Neuronal stem cell (in vitro differentiated cells): ENCODE results near the gene FRMD6.
A peak's percentile ranks its signal among the peaks of the same experiment; 100 is the strongest.
"Not testable (repeated sequence)": the region's sequence is repeated elsewhere in the genome, so short reads cannot be mapped to it uniquely, and the experiment has no call there.

Source experiments
- DNase-seq: peaks from one replicate; pipeline ENCODE4 v3.0.0-alpha.2; 2013; ENCODE audit warnings: low spot score
- H2AFZ ChIP-seq: one replicate; pipeline ENCODE4 v1.6.1; 2013; ENCODE audit warnings: mild to moderate bottlenecking, low read length, inconsistent platforms
- H2AK5ac ChIP-seq: 2 replicates; pipeline ENCODE4 v1.6.1; 2013; ENCODE audit warnings: low read depth, mild to moderate bottlenecking, inconsistent platforms, low read length, moderate library complexity, mixed read lengths
- H2BK120ac ChIP-seq: 2 replicates; pipeline ENCODE4 v1.6.1; 2013; ENCODE audit warnings: low read depth, mild to moderate bottlenecking, inconsistent platforms, low read length, moderate library complexity, mixed read lengths
- H2BK12ac ChIP-seq: one replicate; pipeline ENCODE4 v1.6.1; 2013; ENCODE audit warnings: low read length, inconsistent platforms
- H2BK15ac ChIP-seq: 2 replicates; pipeline ENCODE4 v1.6.1; 2013; ENCODE audit warnings: mild to moderate bottlenecking, low read length, inconsistent platforms, mixed read lengths
- H2BK5ac ChIP-seq: one replicate; pipeline ENCODE4 v1.6.1; 2013; ENCODE audit warnings: inconsistent platforms, mild to moderate bottlenecking, low read length, moderate library complexity
- H3K14ac ChIP-seq: one replicate; pipeline ENCODE4 v1.6.1; 2013; ENCODE audit warnings: low read length, inconsistent platforms
- H3K18ac ChIP-seq: 2 replicates; pipeline ENCODE4 v1.6.1; 2013; ENCODE audit warnings: low read length, inconsistent platforms
- H3K23ac ChIP-seq: 2 replicates; pipeline ENCODE4 v1.6.1; 2013; ENCODE audit warnings: low read depth, mild to moderate bottlenecking, mixed read lengths, low read length, inconsistent platforms; ENCODE audit not compliant: poor library complexity
- H3K27ac ChIP-seq: replicated peaks from 3 replicates; pipeline ENCODE4 v1.5.1; 2013; ENCODE audit warnings: low read length, inconsistent platforms
- H3K27me3 ChIP-seq, 3 experiments: 2 replicates each; pipeline ENCODE4 v1.6.1; 2013; ENCODE audit warnings: low read length in 3 of 3, mild to moderate bottlenecking in 2 of 3, inconsistent platforms in 1 of 3, low read depth in 1 of 3, mixed read lengths in 1 of 3, moderate library complexity in 1 of 3; ENCODE audit not compliant: control insufficient read depth in 3 of 3, insufficient read depth in 3 of 3
- H3K36me3 ChIP-seq, 2 donors: replicated peaks in 1 of 2; 2 replicates each; pipeline ENCODE4 v1.6.1; 2013; ENCODE audit warnings: low read length in 2 of 2; ENCODE audit not compliant: control insufficient read depth in 2 of 2, insufficient read depth in 2 of 2
- H3K4ac ChIP-seq: 2 replicates; pipeline ENCODE4 v1.6.1; 2013; ENCODE audit warnings: inconsistent platforms, mild to moderate bottlenecking, low read length, moderate library complexity
- H3K4me1 ChIP-seq, 2 donors: 1 replicate in 1 of 2; 2 replicates in 1 of 2; pipeline ENCODE4 v1.6.1; 2013; ENCODE audit warnings: low read length in 2 of 2, low read depth in 1 of 2; ENCODE audit not compliant: control insufficient read depth in 2 of 2, insufficient read depth in 1 of 2
- H3K4me2 ChIP-seq: one replicate; pipeline ENCODE4 v1.6.1; 2013; ENCODE audit warnings: mild to moderate bottlenecking, low read length, inconsistent platforms; ENCODE audit not compliant: insufficient read depth, poor library complexity, severe bottlenecking
- H3K4me3 ChIP-seq, 2 donors: 2 replicates each; pipeline ENCODE4 v1.5.1; 2013; ENCODE audit warnings: low read length in 2 of 2, mild to moderate bottlenecking in 2 of 2, inconsistent platforms in 1 of 2, moderate library complexity in 1 of 2
- H3K79me1 ChIP-seq: one replicate; pipeline ENCODE4 v1.6.1; 2013; ENCODE audit warnings: low read depth, mild to moderate bottlenecking, inconsistent platforms, low read length, moderate library complexity
- H3K9ac ChIP-seq: one replicate; pipeline ENCODE4 v1.6.1; 2013; ENCODE audit warnings: mild to moderate bottlenecking, low read depth, low read length, inconsistent platforms; ENCODE audit not compliant: poor library complexity
- H3K9me3 ChIP-seq, 2 donors: replicated peaks in 1 of 2; 2 replicates each; pipeline versions ENCODE3 to v1.6.1; 2013; ENCODE audit warnings: low read length in 2 of 2, mild to moderate bottlenecking in 2 of 2, inconsistent platforms in 1 of 2, low read depth in 1 of 2, mixed read lengths in 1 of 2, moderate library complexity in 1 of 2; ENCODE audit not compliant: control insufficient read depth in 2 of 2, insufficient read depth in 1 of 2
- H4K8ac ChIP-seq: one replicate; pipeline ENCODE4 v1.6.1; 2013; ENCODE audit warnings: low read depth, mild to moderate bottlenecking, inconsistent platforms, low read length, moderate library complexity
- H4K91ac ChIP-seq: one replicate; pipeline ENCODE4 v1.6.1; 2013; ENCODE audit warnings: low read length, low read depth, mild to moderate bottlenecking, inconsistent platforms; ENCODE audit not compliant: poor library complexity
- WGBS, 2 donors: extraction: QIAGEN DNeasy Blood & Tissue Kit; methylation state at CpG; one replicate each; pipeline ENCODE4 v1.1.7; 2013; ENCODE audit warnings: missing lambda C conversion rate in 2 of 2, mixed read lengths in 1 of 2; ENCODE audit not compliant: insufficient read length in 2 of 2, insufficient replicate concordance in 1 of 2; ENCODE audit errors: extremely low coverage in 2 of 2; 5-methylcytosine and 5-hydroxymethylcytosine counted together

Gene FRMD6

DNA sequence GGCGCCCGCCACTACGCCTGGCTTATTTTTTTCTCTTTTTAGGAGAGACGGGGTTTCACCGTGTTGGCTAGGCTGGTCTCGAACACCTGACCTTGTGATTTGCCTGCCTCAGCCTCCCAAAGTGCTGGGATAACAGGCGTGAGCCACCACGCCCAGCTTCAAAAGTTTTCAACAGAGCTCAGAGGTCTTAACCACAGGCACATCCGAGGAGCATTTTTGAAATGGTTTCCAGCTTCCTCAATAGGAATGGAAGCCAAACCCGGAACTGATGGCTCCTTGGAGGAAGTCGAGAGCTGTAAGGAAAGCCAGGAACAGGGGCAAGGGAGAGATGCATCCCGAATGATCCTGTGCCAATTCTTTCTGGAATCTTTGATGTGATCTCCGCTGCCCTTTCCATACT, 114.0 kb downstream of the FRMD6 start:
- H3K9me3 ChIP-seq, H3K27ac ChIP-seq, H3K9ac ChIP-seq, H2BK120ac ChIP-seq, H3K14ac ChIP-seq, H3K4ac ChIP-seq, H3K36me3 ChIP-seq, H2BK15ac ChIP-seq, H3K27me3 ChIP-seq, H3K79me1 ChIP-seq, H3K4me3 ChIP-seq, H2AFZ ChIP-seq, H2AK5ac ChIP-seq, H3K4me1 ChIP-seq, H2BK5ac ChIP-seq, DNase-seq, H4K91ac ChIP-seq, H3K23ac ChIP-seq, H4K8ac ChIP-seq, H3K18ac ChIP-seq, H2BK12ac ChIP-seq, H3K4me2 ChIP-seq: not testable (repeated sequence)
- WGBS, 2 donors: no CpG with 5 or more reads among the region's 13 CpGs

- not testable (repeated sequence) for H4K8ac ChIP-seq, H2AFZ ChIP-seq, H3K4me3 ChIP-seq, H3K4ac ChIP-seq, H3K4me1 ChIP-seq, H2BK15ac ChIP-seq, H3K23ac ChIP-seq, H3K4me2 ChIP-seq, H2AK5ac ChIP-seq, H3K27me3 ChIP-seq, H3K27ac ChIP-seq, H4K91ac ChIP-seq, H3K9me3 ChIP-seq, H2BK120ac ChIP-seq, H2BK5ac ChIP-seq, H3K14ac ChIP-seq, DNase-seq, H3K36me3 ChIP-seq, H3K18ac ChIP-seq, H3K79me1 ChIP-seq
- no CpG with 5 or more reads among the region's 8 CpGs for WGBS, 2 donors
- Histone ChIP-seq H2BK12ac (peak overlapping the region; percentile 73), H3K9ac (peak overlapping the region; percentile 21)
Measured at GRCh38 chr14:51766586-51766985, 114.9 kb downstream of the FRMD6 start.

DNA sequence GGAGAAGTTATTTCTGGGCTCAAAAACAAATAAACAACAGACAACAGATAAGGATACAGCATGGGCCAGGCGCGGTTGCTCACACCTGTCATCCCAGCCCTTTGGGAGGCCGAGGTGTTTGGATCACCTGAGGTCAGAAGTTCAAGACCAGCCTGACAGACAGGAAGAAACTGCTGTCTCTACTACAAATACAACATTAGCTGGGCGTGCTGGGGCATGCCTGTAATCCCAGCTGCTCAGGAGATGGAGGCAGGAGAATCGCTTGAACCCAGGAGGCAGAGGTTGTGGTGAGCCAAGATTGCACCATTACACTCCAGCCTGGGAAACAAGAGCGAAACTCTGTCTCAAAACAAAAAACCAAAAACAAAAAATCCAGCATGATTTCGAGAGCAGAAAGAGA, 117.6 kb downstream of the FRMD6 start:
- H2BK120ac ChIP-seq, H3K36me3 ChIP-seq, H3K18ac ChIP-seq, H3K4me1 ChIP-seq, H3K14ac ChIP-seq, H4K8ac ChIP-seq, H3K9ac ChIP-seq, H2AFZ ChIP-seq, H3K4ac ChIP-seq, H4K91ac ChIP-seq, H3K9me3 ChIP-seq, DNase-seq, H3K4me2 ChIP-seq, H3K79me1 ChIP-seq, H2BK15ac ChIP-seq, H3K23ac ChIP-seq, H2BK5ac ChIP-seq, H2BK12ac ChIP-seq, H3K27ac ChIP-seq, H3K4me3 ChIP-seq, H2AK5ac ChIP-seq, H3K27me3 ChIP-seq: not testable (repeated sequence)
- no CpG with 5 or more reads among the region's 7 CpGs for WGBS, 2 donors

DNA sequence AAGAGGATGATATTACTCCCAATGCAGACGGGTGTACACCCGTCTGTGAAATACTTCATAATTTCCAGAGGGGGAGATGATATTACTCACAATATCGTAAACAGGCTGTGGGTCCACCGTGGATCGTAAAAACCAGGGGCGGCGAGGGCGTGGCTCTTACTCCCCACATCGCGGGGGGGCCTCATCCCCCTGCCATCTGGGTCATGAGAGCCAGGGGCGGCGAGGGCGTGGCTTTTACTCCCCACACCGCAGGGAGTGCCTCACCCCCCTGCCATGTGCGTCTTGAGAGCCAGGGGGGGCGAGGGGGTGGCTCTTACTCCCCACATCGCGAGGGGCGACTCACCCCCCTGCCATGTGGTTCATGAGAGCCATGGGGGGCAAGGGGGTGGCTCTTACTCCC, 122.5 kb downstream of the FRMD6 start:
- H3K4me1 ChIP-seq: peaks cover 0 to 2% of the 10 kb centered on the region in 2 donors
- no peaks in the 10 kb centered on the region for H3K9me3 ChIP-seq
- H3K4me2 ChIP-seq: no peak overlapping the region
- no peaks in the 10 kb centered on the region for H3K79me1 ChIP-seq
- H2BK15ac ChIP-seq: no peak overlapping the region
- no peak overlapping the region for H2BK120ac ChIP-seq
- no peak overlapping the region for H2AK5ac ChIP-seq
- H3K23ac ChIP-seq: no peak overlapping the region
- H3K14ac ChIP-seq: no peak overlapping the region
- no peak overlapping the region for H2BK5ac ChIP-seq
- no peak overlapping the region for H3K4me3 ChIP-seq
- no peak overlapping the region for H3K27ac ChIP-seq
- no peak overlapping the region for H2AFZ ChIP-seq
- no peaks in the 10 kb centered on the region for H3K36me3 ChIP-seq
- H4K91ac ChIP-seq: no peak overlapping the region
- DNase-seq: no peak
- H3K18ac ChIP-seq: peak overlapping the region; percentile 19
- H3K27me3 ChIP-seq: no peaks in the 10 kb centered on the region
- no CpG with 5 or more reads among the region's 19 CpGs for WGBS, 2 donors
- no peak overlapping the region for H4K8ac ChIP-seq
- H3K9ac ChIP-seq: no peak overlapping the region
- H3K4ac ChIP-seq: no peak overlapping the region
- H2BK12ac ChIP-seq: no peak overlapping the region
